DMS79 (cell line): ENCODE data around the gene MYH13.
"Not testable (repeated sequence)": the region's sequence is repeated elsewhere in the genome, so short reads cannot be mapped to it uniquely, and the experiment has no call there.

Source experiments
- DNase-seq: peaks from one replicate; lab custom pipeline; 2025; lab: John Stamatoyannopoulos, UW

MYH13 gene

GRCh38 chr17:10304758-10305300 is 68.0 kb downstream of the MYH13 start:
- DNase-seq = no peak

- no peak for DNase-seq
Measured at GRCh38 chr17:10297691-10298090, 75.1 kb downstream of the MYH13 start.

- DNase-seq = no peak
Measured at GRCh38 chr17:10295728-10296343, 77.0 kb downstream of the MYH13 start.

- DNase-seq = no peak
Measured at GRCh38 chr17:10294180-10294579, 78.6 kb downstream of the MYH13 start.

GRCh38 chr17:10292057-10292937 is 80.5 kb downstream of the MYH13 start:
- no peak for DNase-seq

- not testable (repeated sequence) for DNase-seq
Measured at GRCh38 chr17:10291576-10291975, 81.2 kb downstream of the MYH13 start.

- DNase-seq = no peak
Measured at GRCh38 chr17:10290041-10290440, 82.8 kb downstream of the MYH13 start.

- no peak for DNase-seq
Measured at GRCh38 chr17:10286324-10286723, 86.5 kb downstream of the MYH13 start.

- no peak for DNase-seq
Measured at GRCh38 chr17:10285896-10286295, 86.9 kb downstream of the MYH13 start.

- DNase-seq = no peak
Measured at GRCh38 chr17:10280068-10280467, 92.7 kb downstream of the MYH13 start.

GRCh38 chr17:10278218-10278617 is 94.6 kb downstream of the MYH13 start:
- no peak for DNase-seq

GRCh38 chr17:10276436-10276835 is 96.4 kb downstream of the MYH13 start:
- no peak for DNase-seq

- DNase-seq = no peak
Measured at GRCh38 chr17:10275418-10275817, 97.4 kb downstream of the MYH13 start.

GRCh38 chr17:10271106-10271562 is 101.7 kb downstream of the MYH13 start:
- DNase-seq = no peak

- DNase-seq = no peak
Measured at GRCh38 chr17:10270258-10270657, 102.5 kb downstream of the MYH13 start.

GRCh38 chr17:10268005-10268404 is 104.8 kb downstream of the MYH13 start:
- no peak for DNase-seq

- DNase-seq = no peak
Measured at GRCh38 chr17:10266296-10266876, 106.4 kb downstream of the MYH13 start.

- DNase-seq = no peak
Measured at GRCh38 chr17:10265100-10265810, 107.6 kb downstream of the MYH13 start.

- no peak for DNase-seq
Measured at GRCh38 chr17:10264051-10264450, 108.8 kb downstream of the MYH13 start.

GRCh38 chr17:10262451-10262850 is 110.4 kb downstream of the MYH13 start:
- DNase-seq = no peak

GRCh38 chr17:10261098-10261497 is 111.7 kb downstream of the MYH13 start:
- DNase-seq = no peak
